ENCODE results near the gene MIX23. TPM values are rescaled to one million over a fixed set of nuclear protein-coding genes. Genes with fewer than 3 reads are reported as not detected.

Gene MIX23
- total RNA-seq, 1 experiment from 2014 or later = 80.6 TPM

DNA sequence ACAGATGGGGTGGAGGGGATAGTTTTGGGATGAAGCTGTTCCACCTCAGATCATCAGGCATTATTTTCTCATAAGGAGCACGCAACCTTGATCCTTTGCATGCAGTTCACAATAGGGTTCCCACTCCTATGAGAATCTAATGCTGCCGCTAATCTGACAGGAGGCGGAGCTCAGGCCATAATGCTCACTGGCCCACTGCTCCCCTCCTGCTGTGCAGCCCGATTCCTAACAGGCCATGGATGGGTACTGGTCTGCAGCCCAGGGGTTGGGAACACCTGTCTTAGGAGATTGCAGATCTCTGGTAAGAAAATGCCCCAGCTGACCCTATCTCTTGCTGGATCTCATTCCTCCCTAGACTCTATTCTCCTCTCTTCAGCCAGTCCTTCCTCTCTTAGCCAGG lies 51.1 kb downstream of the MIX23 start:
- no peak overlapping the region for H3K4me2 ChIP-seq (ENCODE audit: insufficient read depth, insufficient read length, low read length)
- no peak overlapping the region for H4K91ac ChIP-seq (ENCODE audit: insufficient read length, low read depth, low read length)
- H3K14ac ChIP-seq (ENCODE audit: insufficient read depth, low read length) = no peak overlapping the region
- H3K56ac ChIP-seq (ENCODE audit: insufficient read length, low read depth, low read length) = no peak overlapping the region
- no peak overlapping the region for H2BK20ac ChIP-seq (ENCODE audit: low read depth, low read length, poor library complexity, severe bottlenecking)
- H3K4ac ChIP-seq (ENCODE audit: low read depth, low read length) = no peak overlapping the region
- no peak overlapping the region for H3K27ac ChIP-seq (ENCODE audit: insufficient read length, low read depth, low read length)
- no peak overlapping the region for H3K4me3 Mint-ChIP-seq
- no peak overlapping the region for H3K23ac ChIP-seq (ENCODE audit: insufficient read length, low read depth, low read length)
- H3K36me3 Mint-ChIP-seq (ENCODE audit: insufficient read depth in 1 of 3, low read depth in 3 of 3) = no peaks in the 10 kb centered on the region
- no peaks in the 10 kb centered on the region for H3K79me1 ChIP-seq (ENCODE audit: insufficient read depth, low read depth, low read length, poor library complexity, severe bottlenecking)
- no peaks in the 10 kb centered on the region for H3K23me2 ChIP-seq (ENCODE audit: insufficient read length, low read depth, low read length, poor library complexity, severe bottlenecking)
- WGBS (ENCODE audit: extremely low coverage, insufficient read length, low lambda C conversion rate) = no CpG with 5 or more reads among the region's 4 CpGs
- H3K27me3 ChIP-seq (ENCODE audit: insufficient read depth, low read length) = no peaks in the 10 kb centered on the region
- H2BK5ac ChIP-seq (ENCODE audit: insufficient read length, low read length) = no peak overlapping the region
- TF ChIP-seq, protein P1, sequence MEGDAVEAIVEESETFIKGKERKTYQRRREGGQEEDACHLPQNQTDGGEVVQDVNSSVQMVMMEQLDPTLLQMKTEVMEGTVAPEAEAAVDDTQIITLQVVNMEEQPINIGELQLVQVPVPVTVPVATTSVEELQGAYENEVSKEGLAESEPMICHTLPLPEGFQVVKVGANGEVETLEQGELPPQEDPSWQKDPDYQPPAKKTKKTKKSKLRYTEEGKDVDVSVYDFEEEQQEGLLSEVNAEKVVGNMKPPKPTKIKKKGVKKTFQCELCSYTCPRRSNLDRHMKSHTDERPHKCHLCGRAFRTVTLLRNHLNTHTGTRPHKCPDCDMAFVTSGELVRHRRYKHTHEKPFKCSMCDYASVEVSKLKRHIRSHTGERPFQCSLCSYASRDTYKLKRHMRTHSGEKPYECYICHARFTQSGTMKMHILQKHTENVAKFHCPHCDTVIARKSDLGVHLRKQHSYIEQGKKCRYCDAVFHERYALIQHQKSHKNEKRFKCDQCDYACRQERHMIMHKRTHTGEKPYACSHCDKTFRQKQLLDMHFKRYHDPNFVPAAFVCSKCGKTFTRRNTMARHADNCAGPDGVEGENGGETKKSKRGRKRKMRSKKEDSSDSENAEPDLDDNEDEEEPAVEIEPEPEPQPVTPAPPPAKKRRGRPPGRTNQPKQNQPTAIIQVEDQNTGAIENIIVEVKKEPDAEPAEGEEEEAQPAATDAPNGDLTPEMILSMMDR (conservative IDR thresholded peaks at IDR 0.05) = no peak
- no peak overlapping the region for H2AFZ ChIP-seq (ENCODE audit: low read length)
- no peak overlapping the region for H2BK12ac ChIP-seq (ENCODE audit: insufficient read length, low read depth, low read length)
- no peaks in the 10 kb centered on the region for H3K4me1 ChIP-seq (ENCODE audit: insufficient read depth, low read length)
- H3K18ac ChIP-seq (ENCODE audit: insufficient read length, low read depth, low read length) = no peak overlapping the region
- H2BK15ac ChIP-seq (ENCODE audit: low read depth, low read length) = no peak overlapping the region
- H4K5ac ChIP-seq (ENCODE audit: insufficient read length, low read depth, low read length) = no peak overlapping the region
- H3K9ac ChIP-seq (ENCODE audit: extremely low read depth, insufficient read length, low read length) = no peak overlapping the region
- H3K9me3 Mint-ChIP-seq = no peaks in the 10 kb centered on the region
- H4K20me1 ChIP-seq (ENCODE audit: control insufficient read depth, insufficient read depth, insufficient read length) = no peaks in the 10 kb centered on the region
- peaks cover 2% of the 10 kb centered on the region for H3K27me3 Mint-ChIP-seq (ENCODE audit: low read depth)
- no peak overlapping the region for H2AK5ac ChIP-seq (ENCODE audit: insufficient read length, low read length)
- H4K8ac ChIP-seq (replicated peaks; ENCODE audit: insufficient read length, low read depth, low read length) = no peak overlapping the region
- no peaks in the 10 kb centered on the region for H3K79me2 ChIP-seq (ENCODE audit: insufficient read depth, low read length)
- DNase-seq = no peak
- H2BK120ac ChIP-seq (ENCODE audit: low read depth, low read length, poor library complexity, severe bottlenecking) = no peak overlapping the region
- no peak overlapping the region for H3T11ph ChIP-seq (ENCODE audit: low read length)
- H3K27ac Mint-ChIP-seq = no peak overlapping the region
- no peaks in the 10 kb centered on the region for H3K9me3 ChIP-seq (ENCODE audit: control insufficient read depth, low read depth, low read length)
- 0 out of 4 replicates have a peak, but pooled peaks cover 0 to 2% of the 10 kb centered on the region in 2 experiments for H3K4me1 Mint-ChIP-seq
